ENCODE data around the gene VWC2L.

VWC2L gene

DNA sequence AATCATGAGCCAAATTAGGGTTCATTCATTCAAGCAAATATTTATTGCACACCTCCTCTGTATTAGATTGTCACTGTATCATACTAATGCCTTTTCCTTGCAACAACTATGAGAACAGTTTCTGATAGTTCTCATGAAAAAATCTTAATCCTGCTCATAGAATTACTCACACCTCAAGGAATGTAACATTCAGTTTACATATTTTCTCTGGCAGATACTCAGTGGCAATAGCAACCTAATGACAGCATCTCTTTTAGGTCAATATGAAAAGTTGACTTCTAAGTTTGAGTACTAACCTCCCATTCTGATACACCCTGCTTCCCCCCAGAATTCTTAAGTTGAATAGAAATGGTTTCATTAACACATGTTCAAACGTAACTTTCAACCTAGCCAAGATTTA lies 132.0 kb downstream of the VWC2L start:
- DNase-seq = no peak

DNA sequence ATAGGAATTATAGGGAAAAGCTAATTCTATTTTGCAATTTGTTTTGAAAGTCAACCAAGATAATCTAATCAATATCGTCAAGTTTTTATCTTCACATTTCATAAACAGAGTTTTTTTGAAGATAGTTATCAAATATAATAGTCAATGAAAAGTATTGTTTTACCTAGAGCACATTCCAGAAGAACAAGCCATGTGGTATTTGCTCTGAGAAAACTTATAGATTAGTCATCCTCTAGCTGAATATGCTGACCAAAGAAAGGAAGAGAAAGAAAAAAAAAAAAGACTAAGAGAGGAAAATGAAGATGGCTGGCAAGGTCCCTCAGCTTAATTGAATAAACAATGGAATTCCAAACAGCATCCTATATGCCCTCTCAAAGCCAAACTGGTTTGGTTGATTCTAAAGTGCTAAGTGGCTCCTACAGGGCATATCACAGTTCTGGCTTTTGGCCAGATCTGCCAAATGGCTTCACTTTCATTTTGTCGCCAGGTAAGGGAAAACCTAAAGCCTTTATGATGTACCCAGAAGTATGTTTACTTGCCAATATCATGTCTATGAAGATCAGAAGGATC lies 132.6 kb downstream of the VWC2L start:
- no peak for DNase-seq

DNA sequence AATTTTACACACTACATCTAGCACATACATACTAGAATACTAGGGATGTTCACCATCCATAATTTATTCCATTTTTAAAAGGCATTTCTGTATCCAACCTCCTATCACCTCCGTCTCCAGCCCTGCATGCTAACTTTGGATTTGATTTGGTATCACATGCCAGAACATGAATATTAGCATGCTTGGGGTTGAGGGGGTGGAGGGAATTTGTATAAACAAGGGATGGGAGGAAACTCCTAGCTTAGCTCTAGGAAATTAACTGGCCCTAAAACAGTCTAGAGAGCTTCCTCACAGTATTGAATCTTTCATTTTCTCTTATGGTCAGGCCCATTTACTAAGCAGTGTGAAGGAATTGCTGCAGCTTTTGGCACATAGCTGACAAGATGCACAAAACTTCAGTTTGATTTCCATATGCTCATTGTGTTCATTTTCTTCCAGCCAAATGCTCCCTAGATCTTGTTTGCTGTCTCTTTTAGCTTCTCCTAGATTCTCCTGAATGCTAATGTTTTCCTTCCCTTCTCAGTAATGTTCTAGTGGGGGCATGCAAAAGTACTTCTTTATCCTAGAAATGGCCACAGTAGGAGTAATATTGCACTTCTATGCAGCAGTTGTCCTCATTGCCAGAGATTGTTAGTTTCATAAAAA lies 135.2 kb downstream of the VWC2L start:
- DNase-seq = no peak

DNA sequence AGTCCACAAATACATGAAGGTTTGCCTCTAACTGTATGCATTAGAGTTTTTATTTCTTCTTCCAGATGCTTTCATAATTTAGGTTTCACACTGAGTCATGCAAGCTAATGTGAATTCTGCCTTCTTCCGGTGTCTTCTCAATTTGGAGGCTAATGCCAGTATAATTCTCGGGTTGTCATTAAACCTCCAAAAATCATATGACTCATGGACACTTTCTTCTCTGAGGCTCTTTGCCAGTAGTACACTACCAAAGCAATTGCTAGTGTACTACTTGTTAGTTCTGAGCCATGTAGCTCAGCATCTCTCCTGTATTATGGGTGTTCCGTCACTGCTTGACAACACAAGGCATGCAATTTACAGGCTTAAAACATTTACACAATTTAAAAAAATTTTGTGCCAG lies 137.1 kb downstream of the VWC2L start:
- no peak for DNase-seq

DNA sequence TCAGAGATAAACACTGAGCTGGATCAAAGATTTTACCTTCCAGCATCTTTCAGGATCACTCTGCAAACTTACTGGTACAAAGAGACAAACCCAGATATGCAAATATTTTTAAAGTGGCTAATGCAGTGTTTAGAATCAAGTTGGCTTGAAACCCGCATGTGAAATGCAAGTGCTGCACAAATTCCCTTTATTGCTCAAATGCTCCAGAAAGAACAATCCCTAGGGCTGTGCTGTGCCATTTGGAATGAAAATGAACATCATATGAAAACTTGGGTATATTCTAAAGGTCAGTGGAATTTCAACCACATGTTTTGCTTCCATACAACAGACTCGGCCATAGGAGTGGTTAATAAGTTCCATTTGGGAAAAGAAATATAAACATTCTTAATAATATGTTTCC lies 139.1 kb downstream of the VWC2L start:
- DNase-seq = no peak

DNA sequence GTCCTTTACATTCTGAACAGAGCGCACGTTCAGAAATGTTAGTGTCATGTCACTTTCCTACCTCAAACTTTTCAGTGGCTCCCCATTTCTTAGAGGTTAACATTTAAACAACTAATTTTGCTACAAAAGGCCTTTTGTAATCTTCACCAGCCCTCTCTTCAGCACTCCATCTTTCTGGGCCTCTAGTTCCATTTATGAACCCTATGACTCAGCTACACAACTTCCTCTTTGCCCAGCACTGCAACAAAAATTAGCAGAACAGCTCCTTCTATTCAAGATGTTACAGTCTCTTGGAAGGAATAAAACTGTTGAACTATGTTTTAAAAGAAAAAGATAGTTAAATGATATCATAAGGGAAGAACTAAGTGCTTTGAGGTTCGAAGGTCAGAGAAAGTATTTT lies 139.9 kb downstream of the VWC2L start:
- no peak for DNase-seq

DNA sequence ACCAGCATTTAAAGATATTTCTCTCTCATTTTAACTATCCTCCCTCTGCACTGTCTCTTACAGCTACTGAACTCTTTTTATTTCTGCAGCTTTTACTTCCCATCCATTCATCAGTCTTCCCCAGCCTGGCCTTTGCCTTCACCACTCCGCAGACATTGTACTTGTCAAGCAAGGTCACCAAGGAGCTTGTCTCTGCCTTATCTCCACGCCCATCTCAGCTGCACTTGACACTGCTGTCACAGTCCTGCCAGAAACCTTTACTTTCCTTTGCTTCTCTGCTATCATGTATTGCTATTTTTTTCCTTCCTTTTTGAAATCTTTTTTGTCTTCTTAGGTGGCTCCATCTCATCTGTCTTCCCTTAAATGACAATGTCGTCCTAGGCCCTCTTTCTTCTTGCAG lies 147.0 kb downstream of the VWC2L start:
- no peak for DNase-seq

DNA sequence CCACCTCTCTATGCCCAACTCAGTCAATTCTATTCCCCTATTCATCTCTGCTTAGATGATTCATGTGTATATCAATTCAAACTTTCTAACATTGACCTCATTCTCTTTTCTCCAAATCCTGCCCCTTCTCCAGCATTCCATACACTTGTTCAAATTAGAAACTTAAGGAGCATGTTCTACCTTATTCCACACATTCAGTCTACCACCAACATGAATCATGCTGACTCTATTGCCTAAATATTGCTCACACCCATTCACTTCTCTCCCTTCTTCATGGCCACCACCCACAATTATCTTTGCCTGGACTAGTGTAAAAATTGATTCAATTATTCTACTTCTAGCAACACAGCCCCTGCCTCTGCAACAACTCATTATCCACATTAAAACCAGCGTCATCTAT lies 147.5 kb downstream of the VWC2L start:
- DNase-seq = no peak

DNA sequence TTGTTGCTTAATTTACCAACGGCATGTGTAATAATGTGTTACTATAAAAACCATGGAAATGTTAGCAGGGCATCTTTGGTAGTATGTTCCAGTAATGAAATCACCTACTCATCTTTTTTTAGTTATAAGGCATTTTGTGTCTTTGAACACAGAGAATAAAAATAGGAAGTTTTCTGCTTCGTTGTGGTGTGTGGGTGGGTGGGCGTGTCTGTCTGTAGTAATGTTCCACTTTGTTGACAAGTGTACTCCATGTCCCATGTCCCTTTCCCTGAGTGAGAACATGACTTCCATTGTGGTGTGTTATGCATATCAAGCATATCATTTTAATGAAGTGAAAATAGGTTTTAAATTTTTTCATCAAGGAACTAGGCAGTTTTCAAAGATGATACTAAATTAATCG lies 149.3 kb downstream of the VWC2L start:
- no peak for DNase-seq

DNA sequence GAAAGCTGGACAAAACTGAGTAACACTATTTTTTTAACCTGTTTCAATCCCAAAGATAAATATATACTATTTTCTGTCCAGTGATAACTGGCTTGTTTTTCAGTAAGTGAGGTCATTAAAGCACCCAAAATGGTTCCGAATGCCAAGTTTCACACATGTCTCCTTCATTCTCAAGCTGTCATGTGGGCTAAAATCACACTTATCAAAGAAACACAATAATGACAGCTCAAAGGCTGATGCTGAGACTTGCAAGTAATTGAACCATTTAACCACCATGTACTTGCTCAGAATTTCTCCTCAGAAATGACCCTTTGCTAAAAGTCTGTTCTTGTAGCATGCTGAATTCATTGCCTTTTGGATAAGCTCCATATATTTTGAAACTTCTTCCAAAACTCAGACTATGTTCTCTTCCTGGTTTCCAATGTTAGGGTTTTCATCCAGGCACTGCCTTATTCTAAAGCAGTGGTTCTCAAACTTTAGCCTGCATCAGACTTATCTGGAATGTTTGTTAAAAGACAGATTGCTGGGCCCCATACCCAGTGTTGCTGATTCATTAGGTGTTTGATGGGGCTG lies 149.8 kb downstream of the VWC2L start:
- no peak for DNase-seq

DNA sequence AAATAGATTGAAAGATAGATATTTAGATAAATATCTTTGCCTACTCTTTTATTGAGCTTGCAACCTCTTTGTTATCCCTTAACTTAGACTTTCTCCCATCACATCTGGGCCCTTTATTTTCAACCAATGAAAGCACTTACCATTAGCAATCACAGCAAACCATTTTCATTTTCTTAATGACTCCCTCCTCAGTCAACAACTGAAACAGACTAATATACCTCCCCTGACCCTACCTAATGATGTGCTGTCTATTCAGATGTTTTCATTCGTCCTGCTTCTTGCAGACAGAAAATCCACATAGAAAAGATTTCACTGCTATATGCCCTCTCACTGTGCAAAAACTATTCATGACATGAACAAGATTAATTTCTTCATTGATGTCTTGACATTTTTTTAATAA lies 154.4 kb downstream of the VWC2L start:
- DNase-seq = no peak

DNA sequence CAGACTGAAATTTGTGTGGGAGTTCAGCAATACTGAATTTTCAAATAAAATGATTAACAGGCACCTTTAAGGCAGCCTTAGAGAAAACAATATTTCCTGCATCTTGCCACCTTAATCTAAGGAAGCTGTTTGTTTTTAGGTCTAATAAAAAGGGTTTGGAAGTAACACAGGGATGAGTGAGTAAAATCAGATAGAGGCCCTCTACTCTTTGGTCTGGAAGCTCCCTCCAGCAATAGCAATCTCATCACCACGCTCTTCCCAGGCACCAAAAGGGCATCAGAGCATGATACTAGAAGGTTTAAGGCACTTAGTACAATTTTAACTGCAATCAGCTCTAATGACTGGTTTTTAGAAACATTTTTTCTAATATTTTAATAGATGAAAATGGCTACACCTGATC lies 155.6 kb downstream of the VWC2L start:
- DNase-seq = no peak

DNA sequence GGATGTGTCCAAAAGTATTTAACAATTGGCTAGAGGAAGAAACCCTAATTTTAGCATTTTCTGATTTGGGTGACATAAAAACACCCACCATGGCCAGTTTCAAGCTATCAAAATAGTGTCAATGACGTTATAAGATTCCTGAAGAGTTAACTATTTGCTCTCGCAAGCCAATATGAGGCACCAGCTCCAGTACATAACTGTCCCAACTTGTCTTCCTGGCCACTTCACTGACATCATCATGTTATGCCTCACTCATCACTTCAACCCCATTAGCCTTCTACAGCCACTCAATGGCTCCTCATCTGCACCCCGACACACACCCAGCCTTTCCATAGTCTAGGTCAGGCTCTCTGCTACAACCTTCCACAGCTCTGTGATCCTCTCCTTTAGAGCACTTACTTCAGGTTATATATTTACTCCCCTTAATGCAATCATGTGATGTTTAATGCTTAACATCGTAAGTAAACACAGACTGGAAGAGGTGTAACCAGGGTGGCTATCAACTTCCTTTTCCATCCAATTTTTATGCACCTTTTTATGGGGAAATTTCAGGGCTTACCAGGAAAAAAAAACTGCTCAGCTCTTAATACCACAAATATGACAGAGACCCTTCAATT lies 158.7 kb downstream of the VWC2L start:
- DNase-seq = no peak

DNA sequence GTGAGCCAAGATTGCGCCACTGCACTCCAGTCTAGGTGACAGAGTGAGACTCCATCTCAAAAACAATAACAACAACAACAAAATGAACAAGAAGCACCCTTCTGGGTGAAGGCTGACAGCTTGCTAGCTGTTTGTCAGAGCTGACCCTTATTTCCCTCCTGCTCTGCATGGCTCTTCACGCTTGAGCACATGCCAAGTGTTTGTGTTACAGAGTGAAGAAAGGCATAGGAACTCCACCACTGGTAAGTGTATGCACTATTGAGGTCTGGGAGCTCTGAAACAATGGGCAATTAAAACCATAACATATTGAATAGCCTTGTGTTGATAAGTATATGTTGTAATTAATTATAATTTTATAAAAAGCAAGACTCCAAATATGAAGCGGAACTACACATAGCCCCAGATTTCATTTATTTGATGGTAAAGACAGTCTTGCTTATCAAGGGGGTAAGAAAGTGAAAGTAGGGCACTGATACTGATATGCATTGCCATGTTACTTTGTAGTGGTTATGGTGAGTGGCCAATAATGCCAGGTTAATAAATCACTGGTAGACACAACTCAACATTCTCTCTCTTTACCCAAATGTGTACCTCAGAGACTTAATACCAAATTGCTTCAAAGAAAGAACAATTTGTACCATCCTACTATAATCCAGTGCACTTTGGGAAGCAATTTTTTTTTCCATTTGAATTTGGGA lies 163.4 kb downstream of the VWC2L start:
- DNase-seq = no peak

DNA sequence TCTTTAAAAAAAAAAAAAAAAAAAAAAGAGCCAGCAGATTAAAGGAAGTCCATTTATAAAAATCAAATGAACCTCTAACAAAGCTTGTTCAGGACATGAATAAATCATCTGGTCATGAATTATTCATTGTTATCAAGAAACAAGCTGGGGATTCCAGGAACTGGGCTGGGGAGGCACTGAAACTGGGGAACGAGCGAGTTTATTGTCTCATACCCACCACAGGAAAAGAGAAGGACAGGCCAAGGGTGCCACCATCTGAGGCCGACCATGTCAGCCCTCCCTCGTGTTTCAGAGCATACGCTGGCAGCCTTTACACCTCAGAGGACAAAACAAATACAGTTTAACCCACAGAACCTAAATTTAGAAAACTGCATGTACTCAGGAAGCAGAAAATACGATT lies 164.2 kb downstream of the VWC2L start:
- DNase-seq = peak; percentile 8

DNA sequence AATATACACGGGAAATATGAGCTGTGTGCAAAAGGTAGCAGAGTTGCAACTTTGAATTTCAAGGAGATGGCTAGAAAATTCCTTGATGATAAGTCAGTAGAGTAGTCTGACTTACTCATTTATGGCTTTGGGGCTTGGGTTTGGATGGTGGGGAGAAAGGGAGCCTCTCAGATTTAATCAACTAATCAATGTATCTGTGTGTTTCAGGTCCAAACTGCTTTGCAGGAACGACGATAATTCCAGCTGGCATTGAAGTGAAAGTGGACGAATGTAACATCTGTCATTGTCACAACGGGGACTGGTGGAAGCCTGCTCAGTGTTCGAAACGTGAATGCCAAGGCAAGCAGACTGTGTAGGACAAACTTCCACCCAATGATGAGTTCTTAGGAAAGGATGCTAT lies 164.6 kb downstream of the VWC2L start:
- no peak for DNase-seq

DNA sequence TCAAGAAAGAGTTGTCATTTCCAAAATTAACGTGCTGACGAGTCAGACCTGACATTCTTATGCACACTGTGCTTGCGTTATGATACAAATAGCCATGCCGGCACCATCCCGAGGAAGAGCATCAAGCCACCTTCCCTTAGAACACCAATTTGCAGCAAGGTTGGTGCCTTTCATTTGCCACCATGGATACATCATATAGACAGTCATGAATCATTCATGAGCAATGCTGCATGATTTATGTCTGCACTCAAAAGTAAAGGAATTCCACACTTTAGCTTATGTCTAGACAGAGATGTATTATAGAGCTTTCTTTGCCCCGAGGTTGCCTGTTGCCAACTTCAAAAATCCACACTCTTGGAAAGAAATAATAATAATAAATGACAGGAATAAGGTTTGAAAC lies 166.9 kb downstream of the VWC2L start:
- DNase-seq = no peak

DNA sequence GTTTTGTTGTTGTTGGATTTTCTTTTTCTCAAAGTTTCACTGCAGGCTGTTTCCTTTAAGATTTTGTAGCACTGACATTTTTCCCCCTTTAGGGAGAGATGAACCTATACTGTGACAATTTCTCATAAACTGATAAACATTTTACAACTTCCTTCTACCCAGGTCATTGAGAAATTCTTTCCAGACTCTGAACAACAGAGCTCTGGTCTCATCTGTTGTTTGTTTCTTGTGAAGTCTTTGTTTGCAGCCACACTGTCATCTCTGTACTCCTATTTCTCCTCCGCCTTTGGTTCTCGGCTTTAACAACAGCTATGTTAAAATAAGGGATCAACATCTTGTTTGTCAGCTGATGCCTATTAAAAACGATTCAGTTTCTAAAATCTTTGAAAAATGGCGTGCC lies 167.6 kb downstream of the VWC2L start:
- no peak for DNase-seq

DNA sequence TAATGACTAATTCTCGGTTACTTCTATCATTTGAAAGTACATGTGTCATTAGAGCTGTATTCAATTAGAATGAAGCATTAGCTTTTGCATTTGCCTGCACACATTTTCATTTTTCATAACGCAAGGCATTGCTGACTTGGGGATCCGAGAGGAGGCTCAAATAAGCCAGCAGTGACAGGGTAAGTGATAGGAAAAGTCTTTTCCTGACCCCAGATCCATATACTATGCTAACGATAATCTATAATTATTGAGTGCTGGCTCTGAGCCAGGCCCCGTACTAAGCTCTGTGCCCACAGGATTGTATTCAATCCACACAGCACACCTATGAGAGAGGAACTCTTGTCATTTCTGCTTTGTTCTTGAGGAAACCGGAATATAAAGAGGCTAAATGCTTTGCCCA lies 168.2 kb downstream of the VWC2L start:
- no peak for DNase-seq

DNA sequence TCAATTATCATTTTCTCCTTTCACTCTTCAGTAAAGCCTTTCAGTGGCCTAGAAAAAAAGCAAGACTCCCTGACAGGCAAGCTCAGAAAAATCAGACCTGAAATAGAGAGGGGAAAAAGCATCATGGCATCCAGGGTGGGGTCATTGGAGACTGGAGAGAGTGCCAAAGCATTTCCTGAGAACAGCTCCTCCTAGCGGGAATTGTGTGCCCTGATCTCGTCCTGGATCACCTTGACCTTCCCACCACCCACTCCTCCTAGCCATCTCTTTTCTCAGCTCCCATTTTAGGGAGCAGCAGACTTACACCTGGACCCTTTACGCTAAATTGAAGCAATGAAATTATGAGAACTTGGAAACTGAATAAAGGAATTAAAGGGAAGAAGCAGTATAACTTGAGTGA lies 176.6 kb downstream of the VWC2L start:
- no peak for DNase-seq

DNA sequence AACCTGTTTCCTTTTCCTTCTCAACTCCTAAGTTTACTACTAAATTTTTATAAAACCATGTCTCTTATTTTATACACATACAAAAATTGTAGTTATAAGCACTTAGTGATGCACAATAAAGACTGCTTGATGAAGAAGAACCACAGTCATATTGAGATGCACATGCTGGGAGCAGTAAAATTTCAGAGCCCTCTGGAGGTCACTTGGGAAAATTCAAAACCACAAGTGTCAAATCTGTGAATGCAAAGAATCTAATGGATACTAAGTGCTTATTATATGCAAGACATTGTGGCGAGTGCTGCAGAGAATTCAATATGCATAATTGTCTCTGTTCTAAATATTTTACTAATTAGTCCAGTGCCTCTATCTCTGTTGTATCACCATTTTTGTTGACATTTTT lies 180.5 kb downstream of the VWC2L start:
- DNase-seq = no peak

DNA sequence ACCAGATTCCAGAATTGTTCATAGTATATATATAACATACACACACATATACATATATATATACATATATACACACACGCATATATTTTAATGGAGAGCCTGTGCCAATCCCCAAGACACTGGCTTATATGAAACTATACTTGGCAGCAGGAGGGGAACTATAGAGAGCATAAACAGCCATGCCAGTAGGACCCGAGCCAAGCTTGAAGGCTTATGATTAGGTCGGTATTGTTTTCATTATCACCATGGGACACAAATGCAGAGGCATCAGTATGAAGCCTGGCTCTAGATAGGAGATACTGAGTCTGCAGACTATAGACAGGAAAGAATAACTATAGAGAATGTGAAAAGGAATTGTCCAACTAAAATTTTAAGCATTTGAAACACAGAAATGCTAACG lies 181.2 kb downstream of the VWC2L start:
- no peak for DNase-seq

DNA sequence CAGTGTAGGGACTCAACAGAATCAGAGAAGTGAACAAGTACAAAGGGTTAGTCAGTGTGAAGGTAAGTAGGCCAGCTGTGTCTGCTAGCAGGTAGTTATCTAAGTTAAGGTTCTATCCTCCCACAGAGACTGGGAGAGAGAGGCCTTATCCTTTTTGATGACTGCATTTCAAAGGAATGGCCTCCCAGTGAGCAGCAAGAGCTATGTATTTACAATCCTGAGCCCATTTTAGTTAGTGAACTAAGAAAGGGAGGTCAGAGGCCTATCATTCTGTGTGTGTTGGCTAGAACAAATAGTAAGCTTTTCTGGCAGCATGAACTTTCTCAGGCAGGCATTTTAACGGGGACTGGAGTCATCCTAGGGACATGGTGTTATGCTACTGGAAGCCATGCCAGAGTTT lies 182.9 kb downstream of the VWC2L start:
- DNase-seq = no peak

Measured in CD4-positive, alpha-beta T cell treated with Interleukin-17A for 4 hours (primary cell).